GM12878 (cell line): ENCODE results near the gene MYO7A. TPM values are rescaled to one million over a fixed set of nuclear protein-coding genes. Genes with fewer than 3 reads are reported as not detected.

Source experiments
- ATAC-seq: fragments of 200-7000 bp; cut with Tn5 transposase; 3 replicates; pipeline ENCODE4 v1.9.1; 2020; ENCODE audit warnings: mild to moderate bottlenecking, moderate library complexity
- BruUV-seq: library from RNA; stranded (reverse); fragments of 400-500 nt; replicated peaks from 2 replicates; lab custom pipeline; 2021; lab: Mats Ljungman, UMichigan
- CTCF ChIA-PET: fragments of 300-600 bp; sonication (Branson Sonifier 250); formaldehyde crosslinking; extraction: SDS; loops from one replicate; lab custom pipeline; 2021; ENCODE audit warnings: inconsistent platforms; lab: Yijun Ruan, JAX
- POLR2A ChIA-PET: fragments of 350-600 bp; formaldehyde crosslinking; extraction: SDS; loops from one replicate; lab custom pipeline; 2021; ENCODE audit warnings: inconsistent platforms; lab: Charles Lee
- RAD21 ChIA-PET: fragments of 300-600 bp; sonication (Branson Sonifier 250); formaldehyde crosslinking; loops from one replicate; lab custom pipeline; 2023; ENCODE audit warnings: antibody characterized with exemption; ENCODE audit not compliant: unreplicated experiment; lab: Charles Lee
- SMC1A ChIA-PET: fragments of 300-600 bp; sonication (Branson Sonifier 250); formaldehyde crosslinking; loops from one replicate; lab custom pipeline; 2023; ENCODE audit not compliant: unreplicated experiment, uncharacterized antibody; lab: Charles Lee
- DNase-seq: peaks from one replicate; pipeline ENCODE4 v3.0.0-alpha.2; 2011; ENCODE audit warnings: low read depth, low spot score
- FAIRE-seq: peaks from 3 replicates; lab custom pipeline; 2011; peaks lifted over from hg19 to GRCh38; lab: Jason Lieb, UNC
- H2AFZ ChIP-seq: 2 replicates; pipeline ENCODE4 v1.6.0; 2011; ENCODE audit warnings: low read depth, low read length, control low read depth; ENCODE audit not compliant: control insufficient read depth
- H3K27ac ChIP-seq: 2 replicates; pipeline ENCODE4 v1.5.1; 2011; ENCODE audit warnings: control low read depth; ENCODE audit not compliant: control insufficient read depth, insufficient read depth
- H3K27me3 ChIP-seq, 2 experiments: replicated peaks in 1 of 2; 2 replicates each; pipeline versions ENCODE4 v1.6.0 to v1.6.1; 2011; ENCODE audit warnings: low read length in 1 of 2; ENCODE audit not compliant: control insufficient read depth in 2 of 2, insufficient read depth in 2 of 2
- H3K36me3 ChIP-seq, 2 experiments: 2 replicates each; pipeline ENCODE4 v1.5.1; 2011; ENCODE audit warnings: low read length in 1 of 2; ENCODE audit not compliant: control insufficient read depth in 2 of 2, insufficient read depth in 2 of 2
- H3K4me1 ChIP-seq: 2 replicates; pipeline ENCODE4 v1.6.1; 2011; ENCODE audit warnings: mild to moderate bottlenecking, low read length, moderate library complexity, mixed read lengths; ENCODE audit not compliant: control insufficient read depth, insufficient read depth
- H3K4me2 ChIP-seq: 2 replicates; pipeline ENCODE4 v1.6.0; 2011; ENCODE audit warnings: control low read depth; ENCODE audit not compliant: control insufficient read depth, insufficient read depth
- H3K4me3 ChIP-seq: fragments of 200-600 bp; sonication (generic); 2 replicates; pipeline ENCODE4 v1.5.1; 2016
- H3K79me2 ChIP-seq: 2 replicates; pipeline ENCODE4 v1.6.0; 2011; ENCODE audit warnings: low read length; ENCODE audit not compliant: control insufficient read depth, insufficient read depth
- H3K9ac ChIP-seq: 2 replicates; pipeline ENCODE4 v1.8.0; 2011; ENCODE audit warnings: low read length, control low read depth, mixed read lengths; ENCODE audit not compliant: control insufficient read depth, insufficient read depth
- H3K9me3 ChIP-seq: replicated peaks from 3 replicates; pipeline ENCODE4 v1.5.1; 2011; ENCODE audit warnings: mild to moderate bottlenecking, low read length; ENCODE audit not compliant: control insufficient read depth, insufficient read depth
- H4K20me1 ChIP-seq: 2 replicates; pipeline ENCODE4 v1.6.0; 2011; ENCODE audit not compliant: control insufficient read depth, insufficient read depth
- ATF3 ChIP-seq: IDR thresholded peaks from 2 replicates; pipeline ENCODE4 v1.6.1; 2011; ENCODE audit warnings: low read depth, mild to moderate bottlenecking, low read length, moderate library complexity, borderline replicate concordance; ENCODE audit errors: extremely low read depth
- E4F1 ChIP-seq: fragments of 450-650 bp; IDR thresholded peaks from 2 replicates; pipeline ENCODE4 v1.6.1; 2018; ENCODE audit warnings: borderline replicate concordance, mild to moderate bottlenecking; ENCODE audit not compliant: partially characterized antibody
- ETV6 ChIP-seq, 2 experiments: fragments of 450-650 bp in 1 of 2; IDR thresholded peaks in 1 of 2; conservative IDR thresholded peaks in 1 of 2; 2 replicates each; pipeline ENCODE4 v1.6.1; 2014; ENCODE audit warnings: antibody characterized with exemption in 1 of 2, borderline replicate concordance in 1 of 2, low read depth in 1 of 2, mild to moderate bottlenecking in 1 of 2, moderate library complexity in 1 of 2
- GATAD2B ChIP-seq: fragments of 450-650 bp; conservative IDR thresholded peaks from 2 replicates; pipeline ENCODE4 v1.6.1; 2017; ENCODE audit warnings: low read depth, mild to moderate bottlenecking, moderate library complexity
- HDAC6 ChIP-seq: fragments of 200-600 bp; sonication (generic); IDR thresholded peaks from one replicate; pipeline ENCODE4 v1.8.0; 2017; ENCODE audit warnings: antibody characterized with exemption; ENCODE audit not compliant: unreplicated experiment
- KAT2A ChIP-seq: conservative IDR thresholded peaks from 2 replicates; pipeline ENCODE4 v1.6.1; 2011; ENCODE audit warnings: low read depth, low read length; ENCODE audit not compliant: control insufficient read depth
- NFYB ChIP-seq: IDR thresholded peaks from 2 replicates; pipeline ENCODE4 v1.6.1; 2011; ENCODE audit warnings: low read depth, mild to moderate bottlenecking, low read length, improper control_type of control experiment, moderate library complexity; ENCODE audit not compliant: insufficient read depth
- NR2C2 ChIP-seq: IDR thresholded peaks from 2 replicates; pipeline ENCODE4 v1.6.1; 2011; ENCODE audit warnings: borderline replicate concordance, low read depth; ENCODE audit not compliant: control insufficient read depth, insufficient read length
- PRDM15 ChIP-seq: fragments of 450-650 bp; formaldehyde crosslinking; IDR thresholded peaks from 2 replicates; pipeline ENCODE4 v1.4.0; 2020; ENCODE audit warnings: mild to moderate bottlenecking, moderate library complexity
- YY1 ChIP-seq: IDR thresholded peaks from 2 replicates; pipeline ENCODE4 v1.6.1; 2011; ENCODE audit warnings: low read depth, mild to moderate bottlenecking, low read length
- WGBS: methylation state at CpG from one replicate; pipeline ENCODE4 v1.1.6; 2016; ENCODE audit warnings: low lambda C conversion rate; ENCODE audit not compliant: insufficient replicate concordance, insufficient coverage; ENCODE audit errors: missing lambda C conversion rate; 5-methylcytosine and 5-hydroxymethylcytosine counted together
- in situ Hi-C: fragments of 300-500 bp; cut with MboI; formaldehyde crosslinking; loops from 9 replicates; pipeline ENCODE4 v1.14.3; 2018; ENCODE audit warnings: mixed read lengths
- intact Hi-C: fragments of 100-400 bp; cut with micrococcal nuclease; formaldehyde crosslinking; loops from one replicate; pipeline ENCODE4 v1.14.2; 2022; ENCODE audit not compliant: unreplicated experiment
- polyA plus RNA-seq, 11 experiments: library from polyadenylated mRNA; depleted of rRNA in 4 of 11; unstranded in 6 of 11; stranded (reverse) in 5 of 11; fragments of >200 nt; fragmentation: Nextera tagmentation in 4 of 11; fragmentation: Illumina TruSeq in 1 of 11; extraction: Ambion mirVana in 4 of 11; extraction: Trizol in 1 of 11; gene quantifications; 1 replicate in 1 of 11; 2 replicates in 10 of 11; pipeline versions ENCODE4 v1.2.1 to v1.2.3, GENCODE V29; 2011 to 2016; ENCODE audit warnings: inconsistent platforms in 2 of 11, missing spikeins in 2 of 11, low read depth in 1 of 11
- total RNA-seq, 4 experiments: library from RNA; depleted of rRNA in 3 of 4; stranded (reverse); fragments of >200 nt in 3 of 4; fragmentation: Illumina TruSeq in 1 of 4; extraction: Trizol in 1 of 4; gene quantifications; 2 replicates each; pipeline versions ENCODE4 v1.2.1 to v1.2.3, GENCODE V29; 2013 to 2021

MYO7A gene
- total and polyA plus RNA-seq, 10 of the 15 experiments (the other 5 are each of a cell fraction or from before 2014, with no cell fraction given) = 0.01 to 0.21 (median 0.04) TPM; not detected in 6

GRCh38 chr11:77187776-77188632 is 60.0 kb downstream of the MYO7A start:
- no peak overlapping the region for H2AFZ ChIP-seq
- ChIA-PET SMC1A (interaction anchor here (1.1 to 3.6 kb wide), 4 partner anchors 16 to 362 kb away, joined by 3 to 20 read pairs (median 4); partner anchors contain the start of gene MYO7A), RAD21 (interaction anchor here (1.3 to 1.5 kb wide), 5 partner anchors 60 to 360 kb away, joined by 3 to 8 read pairs (median 4); partner anchors contain the start of gene MYO7A), POLR2A (no interaction called here), CTCF (interaction anchor here (0.9 to 4.3 kb wide), 15 partner anchors 12 to 431 kb away, joined by 3 to 50 read pairs (median 4); partner anchors contain the start of gene MYO7A)
- intact Hi-C loops = loop anchor here (1.0 to 5.0 kb wide), 3 partner anchors 61 to 361 kb away; no protein-coding TSS in a partner anchor
- H3K4me3 ChIP-seq = no peak overlapping the region
- FAIRE-seq = peak; percentile 98
- peak; percentile 13 for DNase-seq
- H3K27me3 ChIP-seq = no peaks in the 10 kb centered on the region; a peak in 1 of 4 replicates
- no peak overlapping the region for H3K27ac ChIP-seq
- WGBS = 29% methylated on average over 7 of the region's 7 CpGs
- peak; percentile 98 for ATAC-seq
- no peaks in the 10 kb centered on the region for H4K20me1 ChIP-seq
- H3K79me2 ChIP-seq = peaks cover 1% of the 10 kb centered on the region; the same call in 1 of the 2 replicates
- no peak overlapping the region for H3K9ac ChIP-seq
- in situ Hi-C loops = no loop called here
- no peaks in the 10 kb centered on the region for H3K36me3 ChIP-seq
- no TSS peak for BruUV-seq
- no peaks in the 10 kb centered on the region for H3K9me3 ChIP-seq
- H3K4me1 ChIP-seq = no peaks in the 10 kb centered on the region
- H3K4me2 ChIP-seq = no peak overlapping the region
- TF ChIP-seq PRDM15 (CRISPR knock-in tag) (no peak), E4F1 (no peak), HDAC6 (no peak), NR2C2 (no peak), NFYB (no peak), ETV6 (conservative IDR thresholded peaks at IDR 0.05 in 1 of 2, IDR thresholded peaks at IDR 0.05 in 1 of 2; ENCODE audit: borderline replicate concordance in 1 of 2, low read depth in 1 of 2) (no peak), GATAD2B (no peak), YY1 (peak; percentile 40; the same call in 1 of the 2 replicates), ATF3 (peak; percentile 15; the same call in 1 of the 2 replicates), KAT2A (no peak)
